HEK293 (cell line): ENCODE results near the gene B4GALNT2.
A peak's percentile ranks its signal among the peaks of the same experiment; 100 is the strongest.

Experiments used
- MZF1 ChIP-seq: fragments of 450-650 bp; formaldehyde crosslinking; IDR thresholded peaks from 2 replicates; pipeline ENCODE4 v1.5.1; 2017; ENCODE audit warnings: missing biosample characterization, missing genetic modification characterization, borderline replicate concordance
- REST ChIP-seq: fragments of 450-650 bp; formaldehyde crosslinking; IDR thresholded peaks from 2 replicates; pipeline ENCODE4 v1.5.1; 2016; ENCODE audit warnings: missing biosample characterization, missing genetic modification characterization
- WT1 ChIP-seq: fragments of 450-650 bp; formaldehyde crosslinking; IDR thresholded peaks from 2 replicates; pipeline ENCODE4 v1.5.1; 2016; ENCODE audit warnings: missing biosample characterization, missing genetic modification characterization
- ZBTB20 ChIP-seq: fragments of 450-650 bp; formaldehyde crosslinking; IDR thresholded peaks from 2 replicates; pipeline ENCODE4 v1.5.1; 2016; ENCODE audit warnings: missing biosample characterization, missing genetic modification characterization
- ZFP3 ChIP-seq: fragments of 450-650 bp; formaldehyde crosslinking; IDR thresholded peaks from 2 replicates; pipeline ENCODE4 v1.5.1; 2016; ENCODE audit warnings: low read depth, missing biosample characterization, missing genetic modification characterization
- ZNF10 ChIP-seq: fragments of 450-650 bp; formaldehyde crosslinking; IDR thresholded peaks from 2 replicates; pipeline ENCODE4 v1.5.1; 2017; ENCODE audit warnings: missing biosample characterization, missing genetic modification characterization
- ZNF155 ChIP-seq: fragments of 450-650 bp; formaldehyde crosslinking; IDR thresholded peaks from 2 replicates; pipeline ENCODE4 v1.5.1; 2016; ENCODE audit warnings: missing biosample characterization, missing genetic modification characterization
- ZNF211 ChIP-seq: fragments of 450-650 bp; formaldehyde crosslinking; IDR thresholded peaks from 2 replicates; pipeline ENCODE4 v1.5.1; 2016; ENCODE audit warnings: low read depth, missing biosample characterization, missing genetic modification characterization
- ZNF221 ChIP-seq: fragments of 450-650 bp; formaldehyde crosslinking; IDR thresholded peaks from 2 replicates; pipeline ENCODE4 v1.5.1; 2017; ENCODE audit warnings: missing biosample characterization, missing genetic modification characterization, borderline replicate concordance
- ZNF23 ChIP-seq: fragments of 450-650 bp; formaldehyde crosslinking; IDR thresholded peaks from 2 replicates; pipeline ENCODE4 v1.5.1; 2016; ENCODE audit warnings: missing biosample characterization, missing genetic modification characterization, borderline replicate concordance
- ZNF324 ChIP-seq: fragments of 450-650 bp; formaldehyde crosslinking; IDR thresholded peaks from 2 replicates; pipeline ENCODE4 v1.5.1; 2016; ENCODE audit warnings: missing biosample characterization, missing genetic modification characterization
- ZNF416 ChIP-seq: fragments of 450-650 bp; formaldehyde crosslinking; IDR thresholded peaks from 2 replicates; pipeline ENCODE4 v1.5.1; 2016; ENCODE audit warnings: missing biosample characterization, missing genetic modification characterization
- ZNF560 ChIP-seq: fragments of 450-650 bp; formaldehyde crosslinking; IDR thresholded peaks from 2 replicates; pipeline ENCODE4 v1.5.1; 2017; ENCODE audit warnings: missing biosample characterization, missing genetic modification characterization, borderline replicate concordance
- ZNF600 ChIP-seq: fragments of 450-650 bp; formaldehyde crosslinking; IDR thresholded peaks from 2 replicates; pipeline ENCODE4 v1.5.1; 2016; ENCODE audit warnings: missing biosample characterization, missing genetic modification characterization
- ZNF629 ChIP-seq: fragments of 450-650 bp; formaldehyde crosslinking; IDR thresholded peaks from 2 replicates; pipeline ENCODE4 v1.5.1; 2017; ENCODE audit warnings: missing biosample characterization, missing genetic modification characterization
- ZSCAN5A ChIP-seq: fragments of 450-650 bp; formaldehyde crosslinking; IDR thresholded peaks from 2 replicates; pipeline ENCODE4 v1.5.1; 2016; ENCODE audit warnings: missing biosample characterization, missing genetic modification characterization
- TF ChIP-seq, protein P1 (sequence below): fragments of 450-650 bp; formaldehyde crosslinking; IDR thresholded peaks from 2 replicates; pipeline ENCODE4 v1.5.1; 2016; ENCODE audit warnings: missing biosample characterization, missing genetic modification characterization
- TF ChIP-seq, protein P2 (sequence below): fragments of 450-650 bp; formaldehyde crosslinking; IDR thresholded peaks from 2 replicates; pipeline ENCODE4 v1.5.1; 2017; ENCODE audit warnings: missing biosample characterization, missing genetic modification characterization
- TF ChIP-seq, protein P3 (sequence below): sonication (generic); formaldehyde crosslinking; IDR thresholded peaks from 2 replicates; pipeline ENCODE4 v1.8.1; 2022; ENCODE audit warnings: mild to moderate bottlenecking, moderate library complexity, missing genetic modification reagents
- TF ChIP-seq, protein P4 (sequence below): fragments of 450-650 bp; formaldehyde crosslinking; IDR thresholded peaks from 2 replicates; pipeline ENCODE4 v1.5.1; 2016; ENCODE audit warnings: missing biosample characterization, missing genetic modification characterization
- TF ChIP-seq, protein P5 (sequence below): fragments of 450-650 bp; formaldehyde crosslinking; IDR thresholded peaks from 2 replicates; pipeline ENCODE4 v1.5.1; 2016; ENCODE audit warnings: missing biosample characterization, missing genetic modification characterization
- TF ChIP-seq, protein P6 (sequence below): fragments of 450-650 bp; formaldehyde crosslinking; IDR thresholded peaks from 2 replicates; pipeline ENCODE4; 2016; ENCODE audit warnings: missing biosample characterization, missing genetic modification characterization

Gene B4GALNT2

GRCh38 chr17:49089094-49089493, 43.5 kb upstream of the B4GALNT2 start (continued):
- TF ChIP-seq ZSCAN5A (tag by site-specific recombination) = no peak
- TF ChIP-seq, protein P1, sequence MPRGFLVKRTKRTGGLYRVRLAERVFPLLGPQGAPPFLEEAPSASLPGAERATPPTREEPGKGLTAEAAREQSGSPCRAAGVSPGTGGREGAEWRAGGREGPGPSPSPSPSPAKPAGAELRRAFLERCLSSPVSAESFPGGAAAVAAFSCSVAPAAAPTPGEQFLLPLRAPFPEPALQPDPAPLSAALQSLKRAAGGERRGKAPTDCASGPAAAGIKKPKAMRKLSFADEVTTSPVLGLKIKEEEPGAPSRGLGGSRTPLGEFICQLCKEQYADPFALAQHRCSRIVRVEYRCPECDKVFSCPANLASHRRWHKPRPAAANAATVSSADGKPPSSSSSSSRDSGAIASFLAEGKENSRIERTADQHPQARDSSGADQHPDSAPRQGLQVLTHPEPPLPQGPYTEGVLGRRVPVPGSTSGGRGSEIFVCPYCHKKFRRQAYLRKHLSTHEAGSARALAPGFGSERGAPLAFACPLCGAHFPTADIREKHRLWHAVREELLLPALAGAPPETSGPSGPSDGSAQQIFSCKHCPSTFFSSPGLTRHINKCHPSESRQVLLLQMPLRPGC (tag by site-specific recombination) = no peak
- TF ChIP-seq ZFP3 = no peak
- no peak for TF ChIP-seq ZNF10 (tag by site-specific recombination)
- no peak for TF ChIP-seq ZNF155 (tag by site-specific recombination)
- no peak for TF ChIP-seq REST (tag by site-specific recombination)
- no peak for TF ChIP-seq ZBTB20 (tag by site-specific recombination)
- no peak for TF ChIP-seq ZNF324 (tag by site-specific recombination)
- TF ChIP-seq WT1 (tag by site-specific recombination) = no peak
- TF ChIP-seq, protein P2, sequence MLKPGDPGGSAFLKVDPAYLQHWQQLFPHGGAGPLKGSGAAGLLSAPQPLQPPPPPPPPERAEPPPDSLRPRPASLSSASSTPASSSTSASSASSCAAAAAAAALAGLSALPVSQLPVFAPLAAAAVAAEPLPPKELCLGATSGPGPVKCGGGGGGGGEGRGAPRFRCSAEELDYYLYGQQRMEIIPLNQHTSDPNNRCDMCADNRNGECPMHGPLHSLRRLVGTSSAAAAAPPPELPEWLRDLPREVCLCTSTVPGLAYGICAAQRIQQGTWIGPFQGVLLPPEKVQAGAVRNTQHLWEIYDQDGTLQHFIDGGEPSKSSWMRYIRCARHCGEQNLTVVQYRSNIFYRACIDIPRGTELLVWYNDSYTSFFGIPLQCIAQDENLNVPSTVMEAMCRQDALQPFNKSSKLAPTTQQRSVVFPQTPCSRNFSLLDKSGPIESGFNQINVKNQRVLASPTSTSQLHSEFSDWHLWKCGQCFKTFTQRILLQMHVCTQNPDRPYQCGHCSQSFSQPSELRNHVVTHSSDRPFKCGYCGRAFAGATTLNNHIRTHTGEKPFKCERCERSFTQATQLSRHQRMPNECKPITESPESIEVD = peak; percentile 31; the same call in 1 of the 2 replicates
- no peak for TF ChIP-seq ZNF221 (tag by site-specific recombination)
- no peak for TF ChIP-seq ZNF211 (tag by site-specific recombination)
- TF ChIP-seq, protein P3, sequence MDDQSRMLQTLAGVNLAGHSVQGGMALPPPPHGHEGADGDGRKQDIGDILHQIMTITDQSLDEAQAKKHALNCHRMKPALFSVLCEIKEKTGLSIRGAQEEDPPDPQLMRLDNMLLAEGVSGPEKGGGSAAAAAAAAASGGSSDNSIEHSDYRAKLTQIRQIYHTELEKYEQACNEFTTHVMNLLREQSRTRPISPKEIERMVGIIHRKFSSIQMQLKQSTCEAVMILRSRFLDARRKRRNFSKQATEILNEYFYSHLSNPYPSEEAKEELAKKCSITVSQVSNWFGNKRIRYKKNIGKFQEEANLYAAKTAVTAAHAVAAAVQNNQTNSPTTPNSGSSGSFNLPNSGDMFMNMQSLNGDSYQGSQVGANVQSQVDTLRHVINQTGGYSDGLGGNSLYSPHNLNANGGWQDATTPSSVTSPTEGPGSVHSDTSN (CRISPR knock-in tag) = no peak
- TF ChIP-seq ZNF560 (tag by site-specific recombination) = no peak
- TF ChIP-seq ZNF416 (tag by site-specific recombination) = no peak
- TF ChIP-seq, protein P4, sequence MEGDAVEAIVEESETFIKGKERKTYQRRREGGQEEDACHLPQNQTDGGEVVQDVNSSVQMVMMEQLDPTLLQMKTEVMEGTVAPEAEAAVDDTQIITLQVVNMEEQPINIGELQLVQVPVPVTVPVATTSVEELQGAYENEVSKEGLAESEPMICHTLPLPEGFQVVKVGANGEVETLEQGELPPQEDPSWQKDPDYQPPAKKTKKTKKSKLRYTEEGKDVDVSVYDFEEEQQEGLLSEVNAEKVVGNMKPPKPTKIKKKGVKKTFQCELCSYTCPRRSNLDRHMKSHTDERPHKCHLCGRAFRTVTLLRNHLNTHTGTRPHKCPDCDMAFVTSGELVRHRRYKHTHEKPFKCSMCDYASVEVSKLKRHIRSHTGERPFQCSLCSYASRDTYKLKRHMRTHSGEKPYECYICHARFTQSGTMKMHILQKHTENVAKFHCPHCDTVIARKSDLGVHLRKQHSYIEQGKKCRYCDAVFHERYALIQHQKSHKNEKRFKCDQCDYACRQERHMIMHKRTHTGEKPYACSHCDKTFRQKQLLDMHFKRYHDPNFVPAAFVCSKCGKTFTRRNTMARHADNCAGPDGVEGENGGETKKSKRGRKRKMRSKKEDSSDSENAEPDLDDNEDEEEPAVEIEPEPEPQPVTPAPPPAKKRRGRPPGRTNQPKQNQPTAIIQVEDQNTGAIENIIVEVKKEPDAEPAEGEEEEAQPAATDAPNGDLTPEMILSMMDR = no peak
- TF ChIP-seq, protein P5, sequence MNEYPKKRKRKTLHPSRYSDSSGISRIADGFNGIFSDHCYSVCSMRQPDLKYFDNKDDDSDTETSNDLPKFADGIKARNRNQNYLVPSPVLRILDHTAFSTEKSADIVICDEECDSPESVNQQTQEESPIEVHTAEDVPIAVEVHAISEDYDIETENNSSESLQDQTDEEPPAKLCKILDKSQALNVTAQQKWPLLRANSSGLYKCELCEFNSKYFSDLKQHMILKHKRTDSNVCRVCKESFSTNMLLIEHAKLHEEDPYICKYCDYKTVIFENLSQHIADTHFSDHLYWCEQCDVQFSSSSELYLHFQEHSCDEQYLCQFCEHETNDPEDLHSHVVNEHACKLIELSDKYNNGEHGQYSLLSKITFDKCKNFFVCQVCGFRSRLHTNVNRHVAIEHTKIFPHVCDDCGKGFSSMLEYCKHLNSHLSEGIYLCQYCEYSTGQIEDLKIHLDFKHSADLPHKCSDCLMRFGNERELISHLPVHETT (tag by site-specific recombination) = no peak
- TF ChIP-seq ZNF600 (tag by site-specific recombination) = peak; percentile 49; the same call in 1 of the 2 replicates
- TF ChIP-seq MZF1 (tag by site-specific recombination) = no peak
- TF ChIP-seq, protein P6, sequence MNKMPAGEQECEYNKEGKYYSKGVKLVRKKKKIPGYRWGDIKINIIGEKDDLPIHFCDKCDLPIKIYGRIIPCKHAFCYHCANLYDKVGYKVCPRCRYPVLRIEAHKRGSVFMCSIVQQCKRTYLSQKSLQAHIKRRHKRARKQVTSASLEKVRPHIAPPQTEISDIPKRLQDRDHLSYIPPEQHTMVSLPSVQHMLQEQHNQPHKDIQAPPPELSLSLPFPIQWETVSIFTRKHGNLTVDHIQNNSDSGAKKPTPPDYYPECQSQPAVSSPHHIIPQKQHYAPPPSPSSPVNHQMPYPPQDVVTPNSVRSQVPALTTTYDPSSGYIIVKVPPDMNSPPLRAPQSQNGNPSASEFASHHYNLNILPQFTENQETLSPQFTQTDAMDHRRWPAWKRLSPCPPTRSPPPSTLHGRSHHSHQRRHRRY (tag by site-specific recombination) = no peak
- no peak for TF ChIP-seq ZNF23 (tag by site-specific recombination)
- TF ChIP-seq ZNF629 (tag by site-specific recombination) = peak; percentile 51
